Breast epithelium (tissue), 3 donors: ENCODE data around the gene C12orf42.

ENCODE experiments used
- POLR2A ChIP-seq: fragments of 450-650 bp; IDR thresholded peaks from one replicate; pipeline ENCODE4 v1.6.1; 2016; ENCODE audit warnings: antibody characterized with exemption, mild to moderate bottlenecking, moderate library complexity
- POLR2AphosphoS5 ChIP-seq, 3 donors: sonication (generic); formaldehyde crosslinking; IDR thresholded peaks; one replicate each; pipeline ENCODE4 v1.6.1; 2017; ENCODE audit warnings: antibody characterized with exemption in 3 of 3
- TF ChIP-seq, protein P1 (sequence below), 3 donors: fragments of 450-650 bp; IDR thresholded peaks; one replicate each; pipeline ENCODE4 v1.5.1; 2016 to 2017; ENCODE audit warnings: antibody characterized with exemption in 3 of 3, mild to moderate bottlenecking in 3 of 3, moderate library complexity in 3 of 3

- TF ChIP-seq POLR2AphosphoS5 (IDR thresholded peaks at IDR 0.05) (no peak), POLR2A (no peak)
- TF ChIP-seq, protein P1, sequence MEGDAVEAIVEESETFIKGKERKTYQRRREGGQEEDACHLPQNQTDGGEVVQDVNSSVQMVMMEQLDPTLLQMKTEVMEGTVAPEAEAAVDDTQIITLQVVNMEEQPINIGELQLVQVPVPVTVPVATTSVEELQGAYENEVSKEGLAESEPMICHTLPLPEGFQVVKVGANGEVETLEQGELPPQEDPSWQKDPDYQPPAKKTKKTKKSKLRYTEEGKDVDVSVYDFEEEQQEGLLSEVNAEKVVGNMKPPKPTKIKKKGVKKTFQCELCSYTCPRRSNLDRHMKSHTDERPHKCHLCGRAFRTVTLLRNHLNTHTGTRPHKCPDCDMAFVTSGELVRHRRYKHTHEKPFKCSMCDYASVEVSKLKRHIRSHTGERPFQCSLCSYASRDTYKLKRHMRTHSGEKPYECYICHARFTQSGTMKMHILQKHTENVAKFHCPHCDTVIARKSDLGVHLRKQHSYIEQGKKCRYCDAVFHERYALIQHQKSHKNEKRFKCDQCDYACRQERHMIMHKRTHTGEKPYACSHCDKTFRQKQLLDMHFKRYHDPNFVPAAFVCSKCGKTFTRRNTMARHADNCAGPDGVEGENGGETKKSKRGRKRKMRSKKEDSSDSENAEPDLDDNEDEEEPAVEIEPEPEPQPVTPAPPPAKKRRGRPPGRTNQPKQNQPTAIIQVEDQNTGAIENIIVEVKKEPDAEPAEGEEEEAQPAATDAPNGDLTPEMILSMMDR (IDR thresholded peaks at IDR 0.05): no peak
Measured at GRCh38 chr12:103517161-103517560, 21.4 kb upstream of the C12orf42 start.
